Fibroblast of the aortic adventitia (primary cell): ENCODE results near the gene KRTAP10-6. TPM values are rescaled to one million over a fixed set of nuclear protein-coding genes. Genes with fewer than 3 reads are reported as not detected.
"Not testable (repeated sequence)": the region's sequence is repeated elsewhere in the genome, so short reads cannot be mapped to it uniquely, and the experiment has no call there.

Experiments
- DNase-seq: peaks from one replicate; pipeline ENCODE4 v3.0.0-alpha.2; 2010; ENCODE audit warnings: low read depth
- H3K4me3 ChIP-seq: 2 replicates; pipeline ENCODE4 v1.5.1; 2011; ENCODE audit warnings: low read depth, mild to moderate bottlenecking, control low read depth, low read length, moderate library complexity
- CTCF ChIP-seq: IDR thresholded peaks from 2 replicates; pipeline ENCODE4 v1.5.1; 2011; ENCODE audit warnings: mild to moderate bottlenecking, low read length, control low read depth, inconsistent platforms; ENCODE audit not compliant: insufficient read depth
- total RNA-seq: library from RNA; depleted of rRNA; stranded (reverse); fragments of >200 nt; gene quantifications from 2 replicates; pipeline ENCODE4 v1.2.3, GENCODE V29; 2012; ENCODE audit warnings: low replicate concordance

The KRTAP10-6 gene
- total RNA-seq, 1 donor = not detected

GRCh38 chr21:44595524-44595923, 3.2 kb upstream of the KRTAP10-6 start:
- no peak for TF ChIP-seq CTCF
- H3K4me3 ChIP-seq = no peak overlapping the region
- no peak for DNase-seq

- TF ChIP-seq CTCF = no peak
- DNase-seq = no peak
- H3K4me3 ChIP-seq = no peak overlapping the region
Observed at GRCh38 chr21:44594406-44594916, 2.2 kb upstream of the KRTAP10-6 start.

- TF ChIP-seq CTCF = no peak
- peak; percentile 2 for DNase-seq
Observed at GRCh38 chr21:44593598-44594405, 1.5 kb upstream of the KRTAP10-6 start.

GRCh38 chr21:44591801-44592130, 539 bp downstream of the KRTAP10-6 start:
- H3K4me3 ChIP-seq, DNase-seq: not testable (repeated sequence)

More at GRCh38 chr21:44593598-44594405, 1.5 kb upstream of the KRTAP10-6 start:
- H3K4me3 ChIP-seq = no peak overlapping the region

- not testable (repeated sequence) for DNase-seq, H3K4me3 ChIP-seq
Observed at GRCh38 chr21:44590897-44591800, 1.2 kb downstream of the KRTAP10-6 start.

GRCh38 chr21:44590311-44590721, 2.0 kb downstream of the KRTAP10-6 start:
- no peak overlapping the region for H3K4me3 ChIP-seq
- DNase-seq = no peak
- no peak for TF ChIP-seq CTCF

- TF ChIP-seq CTCF = no peak
- no peak overlapping the region for H3K4me3 ChIP-seq
- no peak for DNase-seq
Observed at GRCh38 chr21:44589586-44590305, 2.6 kb downstream of the KRTAP10-6 start.
